Gastrocnemius medialis (tissue), 4 donors: Measurements from ENCODE around the gene NAV2. TPM values are rescaled to one million over a fixed set of nuclear protein-coding genes. Genes with fewer than 3 reads are reported as not detected.

ENCODE experiments used
- ATAC-seq, 2 donors: fragments of 150-250 bp; one replicate each; pipeline ENCODE4 v1.9.1; 2016
- DNase-seq, 2 donors: peaks; one replicate each; pipeline ENCODE4 v3.0.0-alpha.2; 2019
- H3K27ac ChIP-seq, 4 donors: fragments of 200-600 bp; sonication (generic); 1 replicate in 1 of 4; 2 replicates in 3 of 4; pipeline ENCODE4 v1.5.1; 2016 to 2018; ENCODE audit warnings: mild to moderate bottlenecking in 2 of 4, moderate library complexity in 1 of 4
- H3K27me3 ChIP-seq, 3 donors: fragments of 200-600 bp; sonication (generic) in 2 of 3; 1 replicate in 1 of 3; 2 replicates in 2 of 3; pipeline versions ENCODE4 v1.5.1 to v1.6.0; 2016 to 2019; ENCODE audit warnings: mild to moderate bottlenecking in 1 of 3, moderate library complexity in 1 of 3
- H3K36me3 ChIP-seq, 2 donors: fragments of 200-600 bp; sonication (generic) in 1 of 2; one replicate each; pipeline ENCODE4 v1.5.1; 2017 to 2018
- H3K4me1 ChIP-seq, 2 donors: fragments of 200-600 bp; sonication (generic) in 1 of 2; one replicate each; pipeline ENCODE4 v1.5.1; 2016 to 2017; ENCODE audit warnings: mild to moderate bottlenecking in 2 of 2
- H3K4me3 ChIP-seq, 4 donors: fragments of 200-600 bp; sonication (generic) in 3 of 4; 1 replicate in 1 of 4; 2 replicates in 3 of 4; pipeline ENCODE4 v1.5.1; 2016 to 2019; ENCODE audit warnings: mild to moderate bottlenecking in 2 of 4
- H3K9me3 ChIP-seq, 3 donors: fragments of 200-600 bp; sonication (generic) in 2 of 3; 1 replicate in 1 of 3; 2 replicates in 2 of 3; pipeline ENCODE4 v1.5.1; 2016 to 2019
- CTCF ChIP-seq, 5 experiments: fragments of 450-650 bp in 3 of 5; fragments of 200-600 bp in 2 of 5; sonication (generic) in 2 of 5; IDR thresholded peaks in 4 of 5; conservative IDR thresholded peaks in 1 of 5; 1 replicate in 4 of 5; 2 replicates in 1 of 5; pipeline ENCODE4 v1.5.1; 2016 to 2019; ENCODE audit warnings: antibody characterized with exemption in 5 of 5, mild to moderate bottlenecking in 3 of 5, moderate library complexity in 3 of 5
- POLR2A ChIP-seq, 2 donors: fragments of 450-650 bp; IDR thresholded peaks; one replicate each; pipeline ENCODE4 v1.6.1; 2017; ENCODE audit warnings: antibody characterized with exemption in 2 of 2, mild to moderate bottlenecking in 2 of 2, moderate library complexity in 2 of 2
- in situ Hi-C, 4 donors: fragments of 200-750 bp; cut with MboI; loops; one replicate each; pipeline versions ENCODE4 v1.15.0 to v1.8.0; 2017; ENCODE audit warnings: low sequenced_read_pairs in 4 of 4
- intact Hi-C: fragments of 100-400 bp; cut with DNase I; formaldehyde crosslinking; loops from one replicate; pipeline ENCODE4 v1.15.1; 2023; ENCODE audit warnings: low total_unique reads
- total RNA-seq, 4 donors: library from RNA; depleted of rRNA; stranded (reverse); fragments of >200 nt; gene quantifications; one replicate each; pipeline versions ENCODE4 v1.1.0 to v1.2.3, GENCODE V29; 2016

NAV2 gene
- total RNA-seq, 4 donors from 2014 or later, result 3.2 to 7.7 (median 5.5) TPM

GRCh38 chr11:20157728-20158127, 445.1 kb downstream of the NAV2 start:
- ATAC-seq (no peak), DNase-seq (no peak)
- Histone ChIP-seq H3K27ac (no peak overlapping the region), H3K4me1 (peaks cover 2 to 8% of the 10 kb centered on the region in 2 donors), H3K9me3 (no peaks in the 10 kb centered on the region), H3K4me3 (peak overlapping the region in 1 of 4 donors; percentile 30), H3K27me3 (peaks cover 82 to 87% (median 86%) of the 10 kb centered on the region in 3 donors), H3K36me3 (no peaks in the 10 kb centered on the region)
- in situ Hi-C loops, result no loop called here
- TF ChIP-seq CTCF (IDR thresholded peaks at IDR 0.05 in 4 of 5, conservative IDR thresholded peaks at IDR 0.05 in 1 of 5), result no peak
- TF ChIP-seq POLR2A (IDR thresholded peaks at IDR 0.05), result no peak
- intact Hi-C loops, result no loop called here

GRCh38 chr11:20158597-20159257, 446.1 kb downstream of the NAV2 start:
- ATAC-seq, result peak in 1 of 2 donors; percentile 52
- in situ Hi-C loops, result no loop called here

DNA sequence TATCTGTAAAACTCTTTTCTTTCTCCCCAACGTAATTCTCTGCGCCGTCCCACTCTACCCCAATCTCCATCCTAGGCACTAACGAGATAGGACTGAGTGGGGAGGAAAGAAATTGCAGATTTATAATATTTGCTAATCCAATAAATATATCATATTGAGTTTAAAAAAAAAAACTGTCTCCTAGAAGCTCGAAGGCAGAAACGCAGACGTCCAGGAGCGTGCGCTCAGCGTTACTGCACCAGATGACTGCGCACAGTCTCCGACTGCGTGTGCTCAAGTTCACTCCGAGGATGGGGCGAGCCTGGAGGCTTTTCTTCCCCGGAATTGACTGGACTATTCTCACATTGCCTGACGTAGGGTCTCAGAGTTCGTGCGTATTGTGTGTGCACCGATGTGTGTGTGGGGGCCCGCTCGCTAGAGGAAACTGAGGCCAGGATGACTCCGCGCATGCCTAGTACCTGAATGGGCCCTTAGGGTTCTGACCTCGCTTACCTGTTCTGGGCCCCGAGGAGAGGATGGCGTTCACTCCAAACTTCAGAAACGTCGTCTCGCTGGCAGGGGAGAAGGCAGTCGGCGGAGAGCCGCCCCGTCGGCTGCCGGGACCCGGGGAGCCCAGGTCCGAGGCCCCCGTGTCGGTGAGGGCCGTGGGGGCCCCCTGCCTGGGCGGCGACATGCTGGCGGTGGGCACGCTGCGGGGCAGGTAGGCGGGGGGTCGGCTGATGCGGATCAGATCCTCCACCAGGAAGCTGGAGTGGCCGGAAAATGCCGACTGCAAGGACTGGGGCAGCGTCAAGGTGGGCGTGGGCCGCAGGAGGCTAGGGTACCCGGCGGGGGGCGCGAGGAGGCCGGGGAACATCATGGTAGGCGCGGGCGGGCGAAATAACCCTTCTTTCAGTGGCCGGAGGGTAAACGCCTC, 447.1 kb downstream of the NAV2 start:
- ATAC-seq (no peak), DNase-seq (no peak)
- peaks cover 92 to 100% (median 98%) of the 10 kb centered on the region in 3 donors for H3K27me3 ChIP-seq
- no peak overlapping the region for H3K27ac ChIP-seq
- in situ Hi-C loops, result no loop called here
- no peak overlapping the region for H3K4me3 ChIP-seq
- no peaks in the 10 kb centered on the region for H3K9me3 ChIP-seq
- peaks cover 17 to 18% of the 10 kb centered on the region in 2 donors for H3K4me1 ChIP-seq
- TF ChIP-seq POLR2A (IDR thresholded peaks at IDR 0.05) (no peak), CTCF (IDR thresholded peaks at IDR 0.05 in 4 of 5, conservative IDR thresholded peaks at IDR 0.05 in 1 of 5) (no peak)
- no peaks in the 10 kb centered on the region for H3K36me3 ChIP-seq
- intact Hi-C loops, result no loop called here

More at GRCh38 chr11:20158597-20159257, 446.1 kb downstream of the NAV2 start:
- Histone ChIP-seq H3K36me3 (no peaks in the 10 kb centered on the region), H3K27me3 (peaks cover 88 to 97% (median 89%) of the 10 kb centered on the region in 3 donors), H3K27ac (no peak overlapping the region), H3K9me3 (no peaks in the 10 kb centered on the region), H3K4me1 (peaks cover 12% of the 10 kb centered on the region in 2 donors), H3K4me3 (no peak overlapping the region)
- DNase-seq, result no peak
- TF ChIP-seq POLR2A (IDR thresholded peaks at IDR 0.05) (no peak), CTCF (IDR thresholded peaks at IDR 0.05 in 4 of 5, conservative IDR thresholded peaks at IDR 0.05 in 1 of 5) (no peak)
- intact Hi-C loops, result no loop called here

GRCh38 chr11:20160425-20161229, 448.0 kb downstream of the NAV2 start, which contains the start of gene DBX1:
DBX1 (minus strand) TSS chr11:20160475; CDS start chr11:20160324, 151 bp downstream.
- Histone ChIP-seq H3K9me3 (no peaks in the 10 kb centered on the region), H3K36me3 (no peaks in the 10 kb centered on the region), H3K27ac (no peak within 1 kb of the TSS), H3K4me1 (peaks cover 17 to 18% of the 10 kb centered on the region in 2 donors), H3K4me3 (no peak within 1 kb of the TSS), H3K27me3 (peaks cover 95 to 100% (median 100%) of the 10 kb centered on the region in 3 donors)
- DNase-seq, result no peak
- intact Hi-C loops (no loop called here), in situ Hi-C loops (no loop called here)
- TF ChIP-seq POLR2A (IDR thresholded peaks at IDR 0.05) (no peak), CTCF (IDR thresholded peaks at IDR 0.05 in 4 of 5, conservative IDR thresholded peaks at IDR 0.05 in 1 of 5) (no peak)
- ATAC-seq, result no peak
